GM23248 (cell line): ENCODE results near the gene KRT78. TPM values are rescaled to one million over a fixed set of nuclear protein-coding genes. Genes with fewer than 3 reads are reported as not detected.

ENCODE experiments used
- DNase-seq: peaks from one replicate; pipeline ENCODE4 v3.0.0-alpha.2; 2015
- H2AFZ ChIP-seq: fragments of 200-600 bp; sonication (generic); 2 replicates; pipeline ENCODE4 v1.6.1; 2016; ENCODE audit warnings: antibody characterized with exemption
- H3F3A ChIP-seq: fragments of 200-600 bp; sonication (generic); 2 replicates; pipeline ENCODE4 v1.6.1; 2016; ENCODE audit warnings: mild to moderate bottlenecking, antibody characterized with exemption, mixed run types; ENCODE audit not compliant: insufficient read depth
- H3K27ac ChIP-seq: fragments of 200-600 bp; sonication (generic); 2 replicates; pipeline ENCODE4 v1.5.1; 2016; ENCODE audit warnings: mild to moderate bottlenecking
- H3K27me3 ChIP-seq: fragments of 200-600 bp; sonication (generic); replicated peaks from 2 replicates; pipeline ENCODE4 v1.6.1; 2016; ENCODE audit warnings: mild to moderate bottlenecking; ENCODE audit not compliant: insufficient read depth
- H3K36me3 ChIP-seq: fragments of 200-600 bp; sonication (generic); 2 replicates; pipeline ENCODE4 v1.6.1; 2016; ENCODE audit warnings: low read depth, mild to moderate bottlenecking
- H3K4me1 ChIP-seq: fragments of 200-600 bp; sonication (generic); 2 replicates; pipeline ENCODE4 v1.6.1; 2016; ENCODE audit warnings: mild to moderate bottlenecking; ENCODE audit not compliant: insufficient read depth
- H3K4me2 ChIP-seq: fragments of 200-600 bp; sonication (generic); one replicate; pipeline ENCODE4 v1.6.1; 2016; ENCODE audit warnings: mild to moderate bottlenecking; ENCODE audit not compliant: unreplicated experiment
- H3K4me3 ChIP-seq: fragments of 200-600 bp; sonication (generic); 2 replicates; pipeline ENCODE4 v1.5.1; 2016; ENCODE audit warnings: mild to moderate bottlenecking
- H3K79me2 ChIP-seq: fragments of 200-600 bp; sonication (generic); 2 replicates; pipeline ENCODE4 v1.6.1; 2016; ENCODE audit warnings: mild to moderate bottlenecking; ENCODE audit not compliant: insufficient read depth
- H3K9ac ChIP-seq: fragments of 200-600 bp; sonication (generic); 2 replicates; pipeline ENCODE4 v1.6.1; 2016; ENCODE audit warnings: mild to moderate bottlenecking
- H3K9me2 ChIP-seq: fragments of 200-600 bp; sonication (generic); 2 replicates; pipeline ENCODE4 v1.6.1; 2016; ENCODE audit warnings: mixed run types, mild to moderate bottlenecking, moderate library complexity; ENCODE audit not compliant: insufficient read depth
- H3K9me3 ChIP-seq: fragments of 200-600 bp; sonication (generic); one replicate; pipeline ENCODE4 v1.6.1; 2017; ENCODE audit warnings: low read depth
- H4K20me1 ChIP-seq: fragments of 200-600 bp; sonication (generic); 2 replicates; pipeline ENCODE4 v1.6.0; 2016; ENCODE audit not compliant: insufficient read depth
- EZH2 ChIP-seq: fragments of 200-600 bp; sonication (generic); IDR thresholded peaks from 2 replicates; pipeline ENCODE4 v1.6.1; 2018; ENCODE audit warnings: antibody characterized with exemption, mild to moderate bottlenecking; ENCODE audit not compliant: insufficient read depth, poor library complexity, severe bottlenecking
- EZH2phosphoT487 ChIP-seq: fragments of 200-600 bp; sonication (generic); IDR thresholded peaks from 2 replicates; pipeline ENCODE4 v1.6.1; 2018; ENCODE audit warnings: antibody characterized with exemption, moderate library complexity, mild to moderate bottlenecking, low read depth; ENCODE audit not compliant: insufficient read depth
- WGBS, 2 experiments: methylation state at CpG; one replicate each; pipeline ENCODE4 v1.1.6; 2015 to 2017; ENCODE audit warnings: low lambda C conversion rate in 2 of 2, low coverage in 1 of 2; ENCODE audit errors: missing lambda C conversion rate in 2 of 2; 5-methylcytosine and 5-hydroxymethylcytosine counted together
- in situ Hi-C: fragments of 300-500 bp; cut with MboI; formaldehyde crosslinking; loops from 2 replicates; pipeline ENCODE4 v1.15.0; 2020
- polyA plus RNA-seq: library from polyadenylated mRNA; unstranded; fragments of >200 nt; fragmentation: Nextera tagmentation; extraction: Ambion mirVana; gene quantifications from 2 replicates; pipeline ENCODE4 v1.2.1, GENCODE V29; 2016
- total RNA-seq: library from RNA; depleted of rRNA; stranded (reverse); fragments of >200 nt; shearing (Covaris generic); gene quantifications from 2 replicates; pipeline ENCODE4 v1.2.3, GENCODE V29; 2014

The KRT78 gene
- total and polyA plus RNA-seq, 2 experiments from 2014 or later: not detected

GRCh38 chr12:52798671-52799504 is 49.9 kb downstream of the KRT78 start:
- Histone ChIP-seq H3K36me3 (no peaks in the 10 kb centered on the region), H3K27me3 (no peaks in the 10 kb centered on the region), H4K20me1 (no peaks in the 10 kb centered on the region), H3K27ac (peak overlapping the region; percentile 58), H3K4me3 (no peak overlapping the region), H2AFZ (no peak overlapping the region), H3K9me3 (no peaks in the 10 kb centered on the region), H3K79me2 (no peaks in the 10 kb centered on the region), H3K4me1 (peaks cover 38% of the 10 kb centered on the region), H3K9me2 (no peaks in the 10 kb centered on the region), H3F3A (peaks cover 15% of the 10 kb centered on the region; the same call in 1 of the 2 replicates), H3K9ac (no peak overlapping the region), H3K4me2 (peak overlapping the region; percentile 33)
- WGBS, 2 experiments: 21 to 30% methylated on average over 7 of the region's 7 CpGs
- no peak for TF ChIP-seq EZH2phosphoT487
- TF ChIP-seq EZH2: no peak
- in situ Hi-C loops: no loop called here
- peak; percentile 57 for DNase-seq

- H3K79me2 ChIP-seq: no peaks in the 10 kb centered on the region
- H3K27me3 ChIP-seq: 0 out of 2 replicates have a peak, but pooled peaks cover under 1% of the 10 kb centered on the region
- peaks cover 15% of the 10 kb centered on the region; the same call in 1 of the 2 replicates for H3F3A ChIP-seq
- no peak overlapping the region for H2AFZ ChIP-seq
- H3K9ac ChIP-seq: no peak overlapping the region
- H3K4me1 ChIP-seq: peaks cover 38% of the 10 kb centered on the region
- in situ Hi-C loops: no loop called here
- H3K4me2 ChIP-seq: peak overlapping the region; percentile 33
- peak overlapping the region; percentile 58 for H3K27ac ChIP-seq
- peak; percentile 89 for DNase-seq
- TF ChIP-seq EZH2 (no peak), EZH2phosphoT487 (0 out of 2 replicates have a peak, but pooled peaks have one; percentile 52)
- no peaks in the 10 kb centered on the region for H3K9me3 ChIP-seq
- no peaks in the 10 kb centered on the region for H3K9me2 ChIP-seq
- H3K4me3 ChIP-seq: no peak overlapping the region
- H3K36me3 ChIP-seq: no peaks in the 10 kb centered on the region
- no peaks in the 10 kb centered on the region for H4K20me1 ChIP-seq
- 51 to 60% methylated on average over 4 of the region's 4 CpGs for WGBS, 2 experiments
Observed at GRCh38 chr12:52798003-52798670, 50.7 kb downstream of the KRT78 start.

GRCh38 chr12:52797529-52797894 is 51.3 kb downstream of the KRT78 start:
- H3K27ac ChIP-seq: peak overlapping the region; percentile 45
- H3K36me3 ChIP-seq: no peaks in the 10 kb centered on the region
- TF ChIP-seq EZH2phosphoT487 (no peak), EZH2 (no peak)

GRCh38 chr12:52796839-52797528 is 51.8 kb downstream of the KRT78 start:
- H3K4me2 ChIP-seq: no peak overlapping the region
- H3F3A ChIP-seq: peaks cover 15% of the 10 kb centered on the region; the same call in 1 of the 2 replicates
- no peak overlapping the region for H2AFZ ChIP-seq
- H3K4me1 ChIP-seq: peaks cover 38% of the 10 kb centered on the region
- TF ChIP-seq EZH2: no peak
- no peaks in the 10 kb centered on the region for H3K36me3 ChIP-seq
- in situ Hi-C loops: no loop called here
- no peak overlapping the region for H3K9ac ChIP-seq
- H3K79me2 ChIP-seq: no peaks in the 10 kb centered on the region
- H3K27me3 ChIP-seq: peaks cover 6% of the 10 kb centered on the region; the same call in 1 of the 2 replicates
- H3K4me3 ChIP-seq: no peak overlapping the region
- no peaks in the 10 kb centered on the region for H4K20me1 ChIP-seq
- H3K9me2 ChIP-seq: no peaks in the 10 kb centered on the region
- no peaks in the 10 kb centered on the region for H3K9me3 ChIP-seq
- 93 to 95% methylated on average over 3 of the region's 3 CpGs for WGBS, 2 experiments
- DNase-seq: no peak
- H3K27ac ChIP-seq: no peak overlapping the region

More at GRCh38 chr12:52797529-52797894, 51.3 kb downstream of the KRT78 start:
- Histone ChIP-seq H3K79me2 (no peaks in the 10 kb centered on the region), H3K9me3 (no peaks in the 10 kb centered on the region), H2AFZ (no peak overlapping the region), H3K4me3 (no peak overlapping the region), H3K9me2 (no peaks in the 10 kb centered on the region), H3K4me1 (peaks cover 38% of the 10 kb centered on the region), H4K20me1 (no peaks in the 10 kb centered on the region), H3F3A (peaks cover 15% of the 10 kb centered on the region; the same call in 1 of the 2 replicates), H3K27me3 (0 out of 2 replicates have a peak, but pooled peaks cover 6% of the 10 kb centered on the region), H3K9ac (no peak overlapping the region), H3K4me2 (no peak overlapping the region)
- no peak for DNase-seq
- in situ Hi-C loops: no loop called here
